Measurements from ENCODE around the gene AGR3. TPM values are rescaled to one million over a fixed set of nuclear protein-coding genes. Genes with fewer than 3 reads are reported as not detected.

Gene AGR3
- total and polyA plus RNA-seq, 8 donors, result 14.2 to 74.0 (median 24.2) TPM; not detected in 3

GRCh38 chr7:16912540-16912939 lies 30.8 kb upstream of the AGR3 start:
- DNase-seq, result no peak
- intact Hi-C loops (cut with DNase I; ENCODE audit: low total_unique reads), result no loop called here
- Histone ChIP-seq H3K27ac (no peak overlapping the region), H3K4me1 (peaks cover 0 to 4% (median 2%) of the 10 kb centered on the region in 4 donors), H3K36me3 (no peaks in the 10 kb centered on the region), H3K9me3 (no peaks in the 10 kb centered on the region), H3K27me3 (no peaks in the 10 kb centered on the region), H3K4me3 (no peak overlapping the region)
- TF ChIP-seq POLR2AphosphoS5 (IDR thresholded peaks at IDR 0.05) (no peak), CTCF (IDR thresholded peaks at IDR 0.05) (no peak), POLR2A (IDR thresholded peaks at IDR 0.05) (no peak)
- 94 to 100% (median 97%) methylated on average over 3 to 4 of the region's 4 CpGs for WGBS, 5 donors

GRCh38 chr7:16908561-16908960 lies 26.8 kb upstream of the AGR3 start:
- 87 to 90% (median 89%) methylated on average over 3 of the region's 3 CpGs for WGBS, 5 donors
- no peak for DNase-seq
- intact Hi-C loops (cut with DNase I; ENCODE audit: low total_unique reads), result no loop called here
- Histone ChIP-seq H3K36me3 (no peaks in the 10 kb centered on the region), H3K9me3 (no peaks in the 10 kb centered on the region), H3K4me1 (peaks cover 0 to 11% (median 3%) of the 10 kb centered on the region in 4 donors), H3K4me3 (no peak overlapping the region), H3K27me3 (no peaks in the 10 kb centered on the region), H3K27ac (no peak overlapping the region)
- TF ChIP-seq POLR2A (IDR thresholded peaks at IDR 0.05), result no peak
- TF ChIP-seq POLR2AphosphoS5 (IDR thresholded peaks at IDR 0.05), result no peak
- no peak for TF ChIP-seq EP300 (IDR thresholded peaks at IDR 0.05)
- no peak for TF ChIP-seq CTCF (IDR thresholded peaks at IDR 0.05)

- TF ChIP-seq POLR2A (IDR thresholded peaks at IDR 0.05), result no peak
- TF ChIP-seq CTCF (IDR thresholded peaks at IDR 0.05), result no peak
- no peak for TF ChIP-seq POLR2AphosphoS5 (IDR thresholded peaks at IDR 0.05)
- no peak for TF ChIP-seq EP300 (IDR thresholded peaks at IDR 0.05)
- 25 to 39% (median 26%) methylated on average over 5 of the region's 5 CpGs for WGBS, 5 donors
- Histone ChIP-seq H3K27me3 (no peaks in the 10 kb centered on the region), H3K4me3 (no peak overlapping the region), H3K27ac (peak overlapping the region in 1 of 5 donors; percentile 30), H3K9me3 (no peaks in the 10 kb centered on the region), H3K4me1 (peaks cover 0 to 11% (median 3%) of the 10 kb centered on the region in 4 donors), H3K36me3 (no peaks in the 10 kb centered on the region)
- intact Hi-C loops (cut with DNase I; ENCODE audit: low total_unique reads), result no loop called here
- peak in 1 of 2 donors; percentile 78 for DNase-seq
Measured at GRCh38 chr7:16905300-16906044, 23.7 kb upstream of the AGR3 start.

- Histone ChIP-seq H3K4me1 (peaks cover 0 to 11% (median 3%) of the 10 kb centered on the region in 4 donors), H3K36me3 (no peaks in the 10 kb centered on the region), H3K4me3 (no peak overlapping the region), H3K27ac (no peak overlapping the region), H3K27me3 (no peaks in the 10 kb centered on the region), H3K9me3 (peaks cover 0 to 2% (median under 1%) of the 10 kb centered on the region in 4 donors)
- DNase-seq, result no peak
- no peak for TF ChIP-seq EP300 (IDR thresholded peaks at IDR 0.05)
- no peak for TF ChIP-seq POLR2AphosphoS5 (IDR thresholded peaks at IDR 0.05)
- TF ChIP-seq POLR2A (IDR thresholded peaks at IDR 0.05), result no peak
- no peak for TF ChIP-seq CTCF (IDR thresholded peaks at IDR 0.05)
- WGBS, 5 donors, result 63 to 81% (median 70%) methylated on average over 2 of the region's 2 CpGs
- intact Hi-C loops (cut with DNase I; ENCODE audit: low total_unique reads), result no loop called here
Measured at GRCh38 chr7:16904076-16904475, 22.3 kb upstream of the AGR3 start.

Measured in stomach (tissue), 9 donors.